OCI-LY1 (cell line): ENCODE measurements around the gene CAMK4.

Experiments
- H2AFZ ChIP-seq: fragments of 200-600 bp; sonication (generic), shearing (Covaris generic); 2 replicates; pipeline ENCODE4 v1.6.0; 2014; ENCODE audit warnings: antibody characterized with exemption, mild to moderate bottlenecking, low read length
- H3F3A ChIP-seq: fragments of 200-600 bp; sonication (generic), shearing (Covaris generic); 2 replicates; pipeline ENCODE4 v1.6.0; 2014; ENCODE audit warnings: mild to moderate bottlenecking, antibody characterized with exemption, low read length, moderate library complexity; ENCODE audit not compliant: insufficient read depth
- H3K27ac ChIP-seq: fragments of 200-600 bp; sonication (generic); 2 replicates; pipeline ENCODE4 v1.5.1; 2014; ENCODE audit warnings: low read length, mixed run types, mild to moderate bottlenecking, low read depth; ENCODE audit not compliant: poor library complexity, severe bottlenecking
- H3K27me3 ChIP-seq: fragments of 200-600 bp; sonication (generic); 2 replicates; pipeline ENCODE4 v1.6.0; 2014; ENCODE audit warnings: antibody characterized with exemption, mild to moderate bottlenecking, low read length, moderate library complexity; ENCODE audit not compliant: insufficient read depth
- H3K36me3 ChIP-seq: fragments of 200-600 bp; sonication (generic); 2 replicates; pipeline ENCODE4 v1.6.1; 2014; ENCODE audit warnings: mild to moderate bottlenecking, antibody characterized with exemption, low read length, moderate library complexity, mixed read lengths; ENCODE audit not compliant: insufficient read depth
- H3K4me1 ChIP-seq: fragments of 200-600 bp; sonication (generic); 2 replicates; pipeline ENCODE4 v1.5.1; 2014; ENCODE audit warnings: mild to moderate bottlenecking, low read length, moderate library complexity; ENCODE audit not compliant: insufficient read depth, severe bottlenecking
- H3K4me2 ChIP-seq: fragments of 200-600 bp; sonication (generic), shearing (Covaris generic); 2 replicates; pipeline ENCODE4 v1.6.1; 2014; ENCODE audit warnings: low read length
- H3K4me3 ChIP-seq: fragments of 200-600 bp; sonication (generic); 2 replicates; pipeline ENCODE4 v1.5.1; 2014; ENCODE audit warnings: low read length, low read depth, mild to moderate bottlenecking, mixed read lengths; ENCODE audit not compliant: poor library complexity, severe bottlenecking
- H3K79me2 ChIP-seq: fragments of 200-600 bp; shearing (Covaris generic); 2 replicates; pipeline ENCODE4 v1.6.1; 2016; ENCODE audit warnings: mixed run types, low read length, mixed read lengths; ENCODE audit not compliant: insufficient read depth
- H3K9ac ChIP-seq: fragments of 200-600 bp; sonication (generic), shearing (Covaris generic); 2 replicates; pipeline ENCODE4 v1.6.1; 2014; ENCODE audit warnings: mild to moderate bottlenecking, low read length, mixed read lengths
- H3K9me2 ChIP-seq: fragments of 200-600 bp; sonication (generic), shearing (Covaris generic); 2 replicates; pipeline ENCODE4 v1.6.1; 2014; ENCODE audit warnings: low read depth, mild to moderate bottlenecking, low read length, mixed read lengths
- H3K9me3 ChIP-seq: fragments of 200-600 bp; shearing (Covaris generic); 2 replicates; pipeline ENCODE4 v1.6.1; 2014; ENCODE audit warnings: low read length, mixed read lengths
- H4K20me1 ChIP-seq: fragments of 200-600 bp; sonication (generic), shearing (Covaris generic); 2 replicates; pipeline ENCODE4 v1.6.0; 2016; ENCODE audit warnings: mild to moderate bottlenecking, low read length; ENCODE audit not compliant: insufficient read depth
- EZH2 ChIP-seq: fragments of 200-600 bp; sonication (generic), shearing (Covaris generic); IDR thresholded peaks from 2 replicates; pipeline ENCODE4 v1.8.0; 2017; ENCODE audit warnings: borderline replicate concordance, mixed run types, mild to moderate bottlenecking, antibody characterized with exemption, low read length, moderate library complexity, mixed read lengths
- TF ChIP-seq, protein P1 (sequence below): fragments of 200-600 bp; sonication (generic), shearing (Covaris generic); IDR thresholded peaks from 2 replicates; pipeline ENCODE4 v1.5.1; 2017; ENCODE audit warnings: mild to moderate bottlenecking, antibody characterized with exemption, low read length, moderate library complexity, mixed read lengths

CAMK4 gene

DNA sequence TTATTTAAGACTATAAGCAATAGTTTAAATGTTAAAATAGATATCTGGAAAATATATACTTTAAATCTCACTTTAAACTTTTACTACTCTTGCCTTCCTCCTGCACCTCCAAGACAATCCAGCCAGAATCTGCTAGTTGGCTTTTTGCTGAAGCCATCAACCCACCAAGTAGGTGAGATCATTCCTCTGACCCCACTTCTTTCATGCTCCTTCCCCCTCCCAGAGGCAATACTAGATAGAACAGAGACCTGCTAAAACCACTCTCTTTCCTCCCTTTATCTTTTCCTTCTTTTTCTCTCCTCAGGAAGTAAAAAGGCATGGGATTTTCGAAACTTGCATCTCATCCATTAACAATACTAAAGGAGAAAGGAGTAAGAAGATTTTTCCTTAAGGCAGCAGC is 30.1 kb upstream of the CAMK4 start:
- no peak overlapping the region for H3K27ac ChIP-seq
- H3K36me3 ChIP-seq: no peaks in the 10 kb centered on the region
- no peaks in the 10 kb centered on the region for H3K27me3 ChIP-seq
- H3K9me3 ChIP-seq: no peaks in the 10 kb centered on the region; the same call in 1 of the 2 replicates
- H3K79me2 ChIP-seq: no peaks in the 10 kb centered on the region
- H3K4me1 ChIP-seq: peaks cover 15% of the 10 kb centered on the region
- no peaks in the 10 kb centered on the region for H3F3A ChIP-seq
- no peaks in the 10 kb centered on the region for H4K20me1 ChIP-seq
- H3K9me2 ChIP-seq: no peaks in the 10 kb centered on the region
- no peak overlapping the region for H3K9ac ChIP-seq
- no peak overlapping the region for H2AFZ ChIP-seq
- no peak overlapping the region for H3K4me3 ChIP-seq
- no peak overlapping the region for H3K4me2 ChIP-seq
- TF ChIP-seq, protein P1, sequence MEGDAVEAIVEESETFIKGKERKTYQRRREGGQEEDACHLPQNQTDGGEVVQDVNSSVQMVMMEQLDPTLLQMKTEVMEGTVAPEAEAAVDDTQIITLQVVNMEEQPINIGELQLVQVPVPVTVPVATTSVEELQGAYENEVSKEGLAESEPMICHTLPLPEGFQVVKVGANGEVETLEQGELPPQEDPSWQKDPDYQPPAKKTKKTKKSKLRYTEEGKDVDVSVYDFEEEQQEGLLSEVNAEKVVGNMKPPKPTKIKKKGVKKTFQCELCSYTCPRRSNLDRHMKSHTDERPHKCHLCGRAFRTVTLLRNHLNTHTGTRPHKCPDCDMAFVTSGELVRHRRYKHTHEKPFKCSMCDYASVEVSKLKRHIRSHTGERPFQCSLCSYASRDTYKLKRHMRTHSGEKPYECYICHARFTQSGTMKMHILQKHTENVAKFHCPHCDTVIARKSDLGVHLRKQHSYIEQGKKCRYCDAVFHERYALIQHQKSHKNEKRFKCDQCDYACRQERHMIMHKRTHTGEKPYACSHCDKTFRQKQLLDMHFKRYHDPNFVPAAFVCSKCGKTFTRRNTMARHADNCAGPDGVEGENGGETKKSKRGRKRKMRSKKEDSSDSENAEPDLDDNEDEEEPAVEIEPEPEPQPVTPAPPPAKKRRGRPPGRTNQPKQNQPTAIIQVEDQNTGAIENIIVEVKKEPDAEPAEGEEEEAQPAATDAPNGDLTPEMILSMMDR: no peak
- no peak for TF ChIP-seq EZH2

- no peak overlapping the region for H3K27ac ChIP-seq
- H3F3A ChIP-seq: no peaks in the 10 kb centered on the region
- no peak overlapping the region for H3K4me2 ChIP-seq
- no peak overlapping the region for H3K9ac ChIP-seq
- no peaks in the 10 kb centered on the region for H4K20me1 ChIP-seq
- H3K79me2 ChIP-seq: no peaks in the 10 kb centered on the region
- H3K4me1 ChIP-seq: peaks cover 15% of the 10 kb centered on the region
- no peaks in the 10 kb centered on the region; the same call in 1 of the 2 replicates for H3K9me3 ChIP-seq
- no peak overlapping the region for H2AFZ ChIP-seq
- no peaks in the 10 kb centered on the region for H3K9me2 ChIP-seq
- no peaks in the 10 kb centered on the region for H3K27me3 ChIP-seq
- no peaks in the 10 kb centered on the region for H3K36me3 ChIP-seq
- TF ChIP-seq, protein P1: no peak
- no peak for TF ChIP-seq EZH2
- no peak overlapping the region for H3K4me3 ChIP-seq
These were observed 29.3 kb upstream of the CAMK4 start for GRCh38 chr5:111194925-111195324.

GRCh38 chr5:111197523-111197922 is 26.7 kb upstream of the CAMK4 start:
- Histone ChIP-seq H4K20me1 (no peaks in the 10 kb centered on the region), H3K4me2 (no peak overlapping the region), H3K9me3 (no peaks in the 10 kb centered on the region), H3K9ac (no peak overlapping the region), H3K79me2 (no peaks in the 10 kb centered on the region), H3K4me3 (no peak overlapping the region), H3K36me3 (no peaks in the 10 kb centered on the region), H3K27me3 (no peaks in the 10 kb centered on the region), H3K4me1 (peaks cover 37% of the 10 kb centered on the region), H3K27ac (no peak overlapping the region), H2AFZ (no peak overlapping the region), H3F3A (no peaks in the 10 kb centered on the region), H3K9me2 (no peaks in the 10 kb centered on the region)
- TF ChIP-seq, protein P1: no peak
- no peak for TF ChIP-seq EZH2
